MG63 (cell line): Measurements from ENCODE around the gene POLR3B. TPM values are rescaled to one million over a fixed set of nuclear protein-coding genes. Genes with fewer than 3 reads are reported as not detected.
"Not testable (repeated sequence)": the region's sequence is repeated elsewhere in the genome, so short reads cannot be mapped to it uniquely, and the experiment has no call there.

Experiments used
- DNase-seq: peaks from one replicate; pipeline ENCODE4 v3.0.0-alpha.2; 2020
- H3K27me3 ChIP-seq: fragments of 250-450 bp; sonication (Bioruptor Pico); 2 replicates; pipeline ENCODE4 v1.5.1; 2020; ENCODE audit warnings: mild to moderate bottlenecking, moderate library complexity
- H3K36me3 ChIP-seq: fragments of 250-450 bp; sonication (Bioruptor Pico); 2 replicates; pipeline ENCODE4 v1.5.1; 2020; ENCODE audit warnings: mild to moderate bottlenecking, moderate library complexity
- H3K4me3 ChIP-seq: fragments of 250-450 bp; sonication (Bioruptor Pico); 2 replicates; pipeline ENCODE4 v1.5.1; 2020; ENCODE audit warnings: mild to moderate bottlenecking, moderate library complexity
- H3K9me3 ChIP-seq: fragments of 250-450 bp; sonication (Bioruptor Pico); 2 replicates; pipeline ENCODE4 v1.5.1; 2020; ENCODE audit warnings: mild to moderate bottlenecking, moderate library complexity
- total RNA-seq: library from RNA; depleted of rRNA; stranded (reverse); fragments of >200 nt; shearing (Covaris generic); gene quantifications from 2 replicates; pipeline ENCODE4 v1.2.3, GENCODE V29; 2014; ENCODE audit warnings: low replicate concordance; rRNA removed

POLR3B gene
- total RNA-seq: 7.1 and 7.7 TPM in 2 replicates

DNA sequence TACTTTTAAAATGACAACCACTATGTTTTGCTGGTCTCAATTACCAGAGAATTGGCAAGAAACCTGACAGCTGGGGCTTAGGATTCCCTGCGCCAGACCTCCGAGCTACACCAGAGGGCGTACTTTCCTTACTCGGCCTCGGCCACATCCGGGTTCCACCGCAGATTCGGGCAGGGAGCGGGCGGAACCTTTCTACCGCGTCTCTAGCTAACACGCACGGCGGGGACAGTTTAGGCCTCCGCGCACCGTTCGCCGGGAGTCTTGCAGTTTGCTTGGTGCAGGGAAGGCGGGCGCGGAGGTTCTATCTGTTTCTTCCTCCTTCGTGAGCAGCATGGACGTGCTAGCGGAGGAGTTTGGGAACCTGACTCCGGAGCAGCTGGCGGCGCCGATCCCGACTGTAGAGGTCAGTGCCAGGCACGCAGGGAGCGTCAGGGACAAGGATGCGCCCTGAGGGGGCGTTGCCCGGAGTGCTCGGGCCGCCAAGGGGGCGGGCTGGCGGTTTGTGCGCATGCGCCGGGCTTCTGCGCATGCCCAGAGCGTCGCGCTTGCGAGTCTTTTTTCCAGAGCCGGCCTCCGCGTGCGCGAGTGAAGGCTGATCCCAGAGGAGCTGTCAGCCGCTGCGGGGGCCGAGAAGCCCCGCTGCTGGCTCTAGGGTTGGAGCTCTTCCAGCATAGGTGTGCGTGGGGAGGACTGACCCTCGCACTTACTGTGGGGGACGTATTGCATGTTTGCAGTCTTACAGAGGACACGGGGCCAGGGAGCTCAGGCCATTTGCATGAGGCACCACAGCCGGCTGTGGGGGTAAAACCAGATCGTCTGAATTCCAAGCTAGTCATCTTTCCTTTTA, at the start of gene POLR3B:
TSS of gene POLR3B (plus strand) at position 200 of the 847 bp plus-strand sequence. CDS start at position 332, 132 bp downstream.
- Histone ChIP-seq H3K9me3 (no peaks in the 10 kb centered on the region), H3K36me3 (no peaks in the 10 kb centered on the region), H3K27me3 (no peaks in the 10 kb centered on the region), H3K4me3 (peak within 1 kb of the TSS; percentile 80)
- peak; percentile 95 for DNase-seq

- Histone ChIP-seq H3K27me3 (no peaks in the 10 kb centered on the region), H3K4me3 (no peak overlapping the region)
- DNase-seq: no peak
Observed at GRCh38 chr12:106308121-106308520, 49.4 kb upstream of the POLR3B start.

DNA sequence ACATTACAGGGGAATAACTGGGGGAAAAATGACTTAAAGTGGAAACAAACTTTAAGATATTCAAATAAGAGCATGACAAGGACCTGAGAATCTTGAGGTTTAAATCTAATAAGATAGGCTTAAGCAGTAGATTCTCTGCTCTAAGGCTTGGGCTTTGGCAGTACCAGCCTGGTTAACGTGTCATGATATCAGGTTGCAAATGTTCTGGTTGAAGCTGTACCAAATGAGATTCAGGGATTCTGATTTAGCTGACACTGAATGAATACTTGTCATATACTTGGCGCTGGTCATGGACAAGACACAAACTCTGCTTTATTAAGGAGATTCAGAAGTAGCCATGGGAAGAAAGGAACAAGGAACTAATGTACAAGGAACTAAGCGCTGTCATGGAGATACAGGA, 48.9 kb upstream of the POLR3B start:
- no peak for DNase-seq
- Histone ChIP-seq H3K4me3 (no peak overlapping the region), H3K27me3 (no peaks in the 10 kb centered on the region), H3K36me3 (no peaks in the 10 kb centered on the region), H3K9me3 (no peaks in the 10 kb centered on the region)

More at GRCh38 chr12:106308121-106308520, 49.4 kb upstream of the POLR3B start:
- H3K9me3 ChIP-seq: no peaks in the 10 kb centered on the region
- H3K36me3 ChIP-seq: no peaks in the 10 kb centered on the region

GRCh38 chr12:106309671-106310505, 47.7 kb upstream of the POLR3B start:
- DNase-seq: no peak
- H3K4me3 ChIP-seq: no peak overlapping the region
- no peaks in the 10 kb centered on the region for H3K27me3 ChIP-seq
- H3K9me3 ChIP-seq: no peaks in the 10 kb centered on the region
- 0 out of 2 replicates have a peak, but pooled peaks cover 2% of the 10 kb centered on the region for H3K36me3 ChIP-seq

DNA sequence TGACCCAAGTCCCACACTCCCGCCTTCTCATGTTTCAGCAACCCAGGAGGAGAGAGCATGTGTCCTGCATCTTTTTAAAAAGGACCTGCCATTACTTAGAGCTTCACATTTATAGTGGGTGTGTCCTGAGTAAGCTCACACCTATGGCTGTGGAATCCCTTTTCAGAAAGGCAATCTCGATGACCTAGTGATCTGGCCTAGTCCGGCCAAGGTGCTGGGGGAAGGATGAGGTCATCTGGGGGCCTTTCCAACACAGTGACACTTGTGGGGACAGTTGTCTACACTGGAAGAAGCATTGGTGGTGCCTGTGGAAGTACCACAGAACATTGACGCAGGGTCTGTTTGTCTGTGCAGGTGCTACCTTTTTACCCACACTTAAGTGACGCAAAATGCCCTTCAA, 46.9 kb upstream of the POLR3B start:
- no peak for DNase-seq
- no peak overlapping the region for H3K4me3 ChIP-seq

GRCh38 chr12:106311139-106311538, 46.4 kb upstream of the POLR3B start:
- DNase-seq: no peak
- Histone ChIP-seq H3K9me3 (no peaks in the 10 kb centered on the region), H3K36me3 (peaks cover 2% of the 10 kb centered on the region; the same call in 1 of the 2 replicates), H3K4me3 (no peak overlapping the region), H3K27me3 (no peaks in the 10 kb centered on the region)

More for the DNA sequence above, 46.9 kb upstream of the POLR3B start:
- 0 out of 2 replicates have a peak, but pooled peaks cover 2% of the 10 kb centered on the region for H3K36me3 ChIP-seq
- H3K27me3 ChIP-seq: no peaks in the 10 kb centered on the region
- H3K9me3 ChIP-seq: no peaks in the 10 kb centered on the region

GRCh38 chr12:106313413-106313812, 44.1 kb upstream of the POLR3B start:
- not testable (repeated sequence) for H3K36me3 ChIP-seq, H3K9me3 ChIP-seq, H3K27me3 ChIP-seq, H3K4me3 ChIP-seq, DNase-seq

GRCh38 chr12:106315523-106315922, 42.0 kb upstream of the POLR3B start:
- DNase-seq: no peak
- peaks cover 4% of the 10 kb centered on the region for H3K36me3 ChIP-seq
- no peaks in the 10 kb centered on the region for H3K27me3 ChIP-seq
- H3K4me3 ChIP-seq: no peak overlapping the region
- H3K9me3 ChIP-seq: no peaks in the 10 kb centered on the region

- Histone ChIP-seq H3K4me3 (no peak overlapping the region), H3K27me3 (no peaks in the 10 kb centered on the region), H3K36me3 (peaks cover 6% of the 10 kb centered on the region), H3K9me3 (no peaks in the 10 kb centered on the region)
- no peak for DNase-seq
Observed at GRCh38 chr12:106317406-106318082, 40.0 kb upstream of the POLR3B start.

- H3K27me3 ChIP-seq: no peaks in the 10 kb centered on the region
- DNase-seq: no peak
- H3K36me3 ChIP-seq: peaks cover 19% of the 10 kb centered on the region
- H3K4me3 ChIP-seq: no peak overlapping the region
- H3K9me3 ChIP-seq: no peaks in the 10 kb centered on the region
Observed at GRCh38 chr12:106321139-106321850, 36.3 kb upstream of the POLR3B start.

DNA sequence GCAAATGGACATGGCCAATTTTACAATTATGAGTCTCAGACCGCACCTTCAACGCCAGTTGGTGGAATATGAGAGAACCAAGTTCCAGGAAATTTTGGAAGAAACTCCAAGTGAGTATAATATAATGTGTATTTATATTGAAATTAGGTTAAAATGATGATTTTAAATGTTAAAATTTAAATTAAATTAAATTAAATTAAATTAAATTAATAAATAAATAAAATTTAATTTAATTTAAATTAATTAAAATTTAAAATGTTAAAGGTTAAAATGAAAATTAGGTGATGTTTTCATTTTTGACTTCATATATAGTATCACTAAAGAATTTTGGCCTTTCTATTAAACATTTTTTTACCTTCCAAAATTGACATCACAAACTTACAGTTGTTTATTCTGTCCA, 34.0 kb upstream of the POLR3B start:
- Histone ChIP-seq H3K9me3 (no peaks in the 10 kb centered on the region), H3K36me3 (peaks cover 17% of the 10 kb centered on the region), H3K27me3 (no peaks in the 10 kb centered on the region), H3K4me3 (no peak overlapping the region)
- DNase-seq: no peak

- H3K36me3 ChIP-seq: peaks cover 17% of the 10 kb centered on the region
- no peaks in the 10 kb centered on the region for H3K9me3 ChIP-seq
- H3K27me3 ChIP-seq: no peaks in the 10 kb centered on the region
- no peak overlapping the region for H3K4me3 ChIP-seq
- no peak for DNase-seq
Observed at GRCh38 chr12:106327309-106327869, 30.2 kb upstream of the POLR3B start.

GRCh38 chr12:106328735-106329134, 28.8 kb upstream of the POLR3B start:
- Histone ChIP-seq H3K36me3 (peaks cover 9% of the 10 kb centered on the region), H3K27me3 (no peaks in the 10 kb centered on the region), H3K4me3 (no peak overlapping the region), H3K9me3 (no peaks in the 10 kb centered on the region)
- DNase-seq: no peak

- no peaks in the 10 kb centered on the region for H3K9me3 ChIP-seq
- H3K36me3 ChIP-seq: peaks cover 2% of the 10 kb centered on the region
- no peak overlapping the region for H3K4me3 ChIP-seq
- no peak for DNase-seq
- H3K27me3 ChIP-seq: no peaks in the 10 kb centered on the region
Observed at GRCh38 chr12:106329231-106329982, 28.1 kb upstream of the POLR3B start.

GRCh38 chr12:106331599-106331998, 25.9 kb upstream of the POLR3B start:
- H3K27me3 ChIP-seq: no peaks in the 10 kb centered on the region
- H3K36me3 ChIP-seq: no peaks in the 10 kb centered on the region; the same call in 1 of the 2 replicates
- H3K4me3 ChIP-seq: no peak overlapping the region
- no peaks in the 10 kb centered on the region for H3K9me3 ChIP-seq
- no peak for DNase-seq
